ENCODE data around the gene SLC7A5.
A peak's percentile ranks its signal among the peaks of the same experiment; 100 is the strongest.
"Not testable (repeated sequence)": the region's sequence is repeated elsewhere in the genome, so short reads cannot be mapped to it uniquely, and the experiment has no call there.

SLC7A5 gene

DNA sequence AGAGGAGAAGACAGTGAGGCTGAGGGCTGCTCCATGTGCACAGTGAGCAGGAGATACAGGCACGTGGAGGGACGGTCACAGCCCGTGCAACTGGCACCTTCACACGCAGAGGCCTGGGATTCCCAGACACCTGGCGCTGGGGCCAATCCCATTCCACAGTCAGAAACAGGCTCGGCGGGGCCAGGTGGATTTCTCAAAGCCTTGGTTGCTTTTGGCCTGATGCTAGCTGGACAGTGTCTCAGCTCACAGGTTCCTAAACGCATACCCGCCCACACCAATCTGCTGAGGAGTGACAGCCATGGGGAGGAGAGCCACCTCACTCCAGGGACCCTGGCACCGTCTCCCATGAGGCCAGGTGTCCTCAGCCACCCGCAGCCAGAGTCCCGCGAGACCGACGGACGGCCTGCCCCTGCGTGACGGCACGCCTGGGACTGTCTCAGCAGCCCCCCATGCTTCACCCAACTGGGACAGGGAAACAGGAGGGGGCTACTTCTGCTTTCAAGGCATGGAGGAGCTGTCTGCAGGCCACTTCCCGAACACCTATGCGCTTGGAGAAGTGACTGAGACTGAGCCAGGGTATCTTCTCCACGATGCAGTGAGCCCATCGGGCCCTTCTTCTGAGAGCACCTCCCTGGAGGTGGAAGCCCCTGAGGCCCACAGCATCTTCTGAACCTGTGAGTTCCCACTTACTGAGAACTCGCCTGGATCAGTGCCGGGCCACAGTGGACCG is 6.5 kb downstream of the SLC7A5 start:
- FAIRE-seq; DNase-seq (ENCODE audit: insufficient read length, low spot score): not testable (repeated sequence)

DNA sequence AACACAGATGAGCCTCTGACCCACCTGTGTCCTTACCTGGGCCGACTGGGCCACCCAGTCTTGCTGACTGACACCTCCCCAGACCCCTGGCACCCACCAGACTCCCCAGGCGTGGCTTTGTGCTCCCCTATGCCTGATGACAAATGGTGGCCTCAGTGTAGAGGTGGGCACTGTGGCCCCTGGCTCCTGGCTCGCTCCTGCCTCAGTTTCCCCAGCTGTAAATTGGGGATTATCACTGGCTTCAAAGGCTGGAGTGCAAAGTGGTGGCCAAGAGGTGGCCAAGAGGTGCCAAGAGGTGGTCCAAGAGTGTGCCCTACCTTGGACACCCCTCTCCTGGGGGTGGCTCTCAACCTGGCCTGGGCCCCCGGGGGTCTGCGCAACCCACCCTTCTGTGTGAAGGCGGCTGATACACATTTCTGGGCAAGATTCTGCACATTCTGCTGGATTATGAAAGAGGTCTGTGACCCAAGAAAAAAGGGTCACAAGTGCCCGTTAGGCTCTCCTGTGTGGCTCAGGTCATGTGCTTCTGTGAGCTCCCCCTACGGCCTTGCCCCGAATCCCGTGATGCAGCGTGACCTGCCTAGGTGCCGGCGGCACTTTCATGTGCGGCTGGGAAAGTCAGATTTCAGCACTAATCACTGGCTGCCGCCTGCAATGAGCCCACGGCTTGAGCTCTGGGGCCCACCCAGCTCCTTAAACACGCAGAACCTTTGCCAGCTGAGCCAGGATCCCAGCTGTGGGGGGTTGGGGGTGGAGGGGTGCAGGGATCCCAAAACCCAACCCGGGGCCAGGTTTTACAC is 7.8 kb downstream of the SLC7A5 start:
- not testable (repeated sequence) for DNase-seq (ENCODE audit: insufficient read length, low spot score); FAIRE-seq

DNA sequence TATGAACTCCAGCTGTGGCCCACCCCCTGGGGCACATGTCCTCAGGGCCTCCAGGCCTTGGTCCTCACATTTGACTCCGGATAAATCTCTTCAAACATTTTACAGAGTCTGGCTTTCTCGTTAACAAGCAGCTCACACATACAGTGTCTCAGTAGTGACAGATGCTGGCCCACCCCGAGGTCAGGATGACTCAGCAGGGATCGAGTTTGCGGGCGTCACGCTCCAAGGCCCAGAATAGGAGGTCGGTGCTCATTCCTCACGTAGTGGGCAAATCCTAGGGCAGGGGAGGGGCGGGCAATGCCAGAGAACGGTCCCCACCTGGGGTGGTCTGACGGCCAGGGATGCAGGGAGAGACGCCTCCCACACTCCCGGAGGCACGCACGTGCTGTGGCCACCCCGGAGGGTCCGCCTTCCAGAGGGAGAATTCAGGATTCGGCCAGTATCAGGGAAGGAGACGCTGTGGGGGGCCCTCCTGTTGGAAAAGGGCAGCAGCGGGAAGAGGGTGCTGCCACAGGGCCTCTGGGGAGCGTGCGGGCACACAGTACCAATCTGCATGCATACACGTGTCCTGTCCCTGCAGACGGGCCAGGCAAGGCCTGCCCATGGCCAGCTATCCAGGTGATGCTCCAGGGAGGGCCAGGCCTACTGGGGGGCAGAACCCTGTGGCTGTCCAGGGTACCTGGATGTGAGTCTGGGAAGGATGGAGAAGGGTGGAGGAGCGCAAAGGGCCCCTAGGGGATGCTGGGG is 8.6 kb downstream of the SLC7A5 start:
- FAIRE-seq, result peak; percentile 26
- DNase-seq (ENCODE audit: insufficient read length, low spot score), result peak; percentile 56

DNA sequence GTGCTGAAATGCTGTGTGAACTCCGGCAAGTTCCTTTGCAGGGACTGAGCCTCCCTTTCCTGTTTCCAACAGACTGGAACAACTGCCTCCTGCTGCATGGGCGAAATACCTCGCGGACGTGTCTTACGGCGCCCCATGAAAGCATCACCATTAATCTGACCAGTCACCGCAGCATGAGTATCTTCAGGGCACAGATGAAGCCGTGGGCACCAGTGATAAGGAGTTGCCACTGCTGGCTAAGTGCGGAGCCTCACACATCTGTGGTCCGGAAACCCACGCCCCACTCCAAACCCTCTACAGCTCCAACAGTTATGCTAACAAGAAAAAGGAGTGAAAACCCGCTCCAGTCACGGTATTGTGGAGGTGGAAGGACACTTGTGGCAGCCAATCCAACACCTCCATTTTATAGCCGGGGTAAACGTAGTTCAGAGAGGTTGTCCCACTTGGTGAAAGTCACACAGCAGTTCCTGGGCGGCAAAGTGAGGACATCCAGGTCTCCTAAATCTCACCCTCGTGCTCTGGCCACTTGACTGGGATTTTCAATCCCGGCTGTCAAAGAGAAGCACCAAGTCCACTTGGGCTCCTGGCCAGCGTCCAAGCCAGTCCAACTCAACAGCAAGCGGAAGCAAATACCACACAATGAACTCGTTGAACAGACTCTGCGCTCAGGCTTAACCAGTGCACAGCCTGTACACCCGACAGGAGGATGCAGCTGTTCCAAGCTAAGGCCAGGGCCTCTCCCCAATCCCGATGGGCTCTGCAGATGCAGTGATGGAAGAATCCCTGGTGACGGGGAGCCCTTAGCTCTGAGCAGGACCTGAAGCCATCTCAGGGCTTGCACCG is 10.9 kb downstream of the SLC7A5 start:
- not testable (repeated sequence) for DNase-seq (ENCODE audit: insufficient read length, low spot score)
- FAIRE-seq, result peak; percentile 26

DNA sequence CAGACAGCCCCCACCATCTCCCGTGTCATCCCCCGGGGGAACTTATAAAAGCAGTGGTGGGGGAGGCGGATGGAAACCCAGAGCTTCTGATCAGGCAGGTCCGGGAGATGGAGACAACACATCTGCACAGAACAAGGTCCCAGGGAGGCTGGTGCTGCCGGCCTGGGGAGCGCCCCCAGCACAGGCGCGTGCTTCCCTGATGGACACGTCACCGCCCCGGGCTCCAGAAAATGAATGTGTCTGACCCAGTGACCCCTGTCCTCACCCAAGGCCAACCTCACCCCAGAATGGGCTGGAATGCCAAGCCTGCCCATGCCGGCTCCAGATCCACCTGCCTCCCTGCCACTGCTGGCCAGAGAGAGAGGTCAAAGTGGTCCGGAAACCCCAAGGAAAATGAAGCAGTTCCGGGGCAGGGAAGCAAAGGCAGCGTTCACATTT is 12.5 kb downstream of the SLC7A5 start:
- DNase-seq (ENCODE audit: insufficient read length, low spot score) (no peak), FAIRE-seq (no peak)

DNA sequence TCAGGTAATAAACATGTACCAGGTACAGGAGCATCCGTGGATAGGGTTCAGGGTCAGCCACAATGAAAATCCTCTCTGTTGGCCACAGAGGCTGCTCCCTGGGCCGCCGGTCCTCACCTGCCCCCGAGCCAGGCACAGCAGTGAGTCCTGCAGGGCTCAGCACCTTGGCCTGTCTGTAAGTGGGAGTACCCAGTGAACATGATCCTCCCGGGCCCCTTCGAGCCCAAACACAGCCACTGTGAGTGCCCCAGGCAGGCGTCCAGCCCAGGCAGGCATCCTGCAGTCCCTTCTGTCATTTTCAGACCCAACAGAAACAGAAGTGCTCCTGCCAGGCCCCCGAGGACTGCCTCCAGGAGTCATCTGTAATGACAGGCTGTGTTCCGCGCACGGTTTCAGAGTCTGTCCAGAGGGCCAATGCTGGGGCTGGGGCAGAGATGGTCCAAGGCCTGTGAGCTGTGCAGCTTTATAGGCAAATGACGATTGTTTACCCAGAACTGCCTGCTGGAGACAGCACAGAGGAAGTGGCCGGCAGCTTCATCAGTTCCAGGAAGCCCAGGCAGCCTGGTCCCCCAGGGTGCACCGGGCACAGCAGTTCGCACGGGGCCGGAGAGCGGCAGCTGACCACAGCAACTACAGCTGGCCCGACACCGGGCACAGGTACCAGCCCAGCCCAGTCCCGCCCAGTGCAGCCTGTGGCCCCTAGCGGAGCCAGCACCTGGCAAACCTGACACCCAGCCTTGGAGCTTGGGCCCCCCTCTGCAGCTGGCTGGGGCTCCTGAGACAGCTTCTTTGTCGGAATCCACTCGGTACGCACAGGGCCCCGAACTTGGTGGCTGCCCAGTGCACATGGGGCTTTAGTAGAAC is 13.2 kb downstream of the SLC7A5 start:
- FAIRE-seq (no peak), DNase-seq (ENCODE audit: insufficient read length, low spot score) (no peak)

DNA sequence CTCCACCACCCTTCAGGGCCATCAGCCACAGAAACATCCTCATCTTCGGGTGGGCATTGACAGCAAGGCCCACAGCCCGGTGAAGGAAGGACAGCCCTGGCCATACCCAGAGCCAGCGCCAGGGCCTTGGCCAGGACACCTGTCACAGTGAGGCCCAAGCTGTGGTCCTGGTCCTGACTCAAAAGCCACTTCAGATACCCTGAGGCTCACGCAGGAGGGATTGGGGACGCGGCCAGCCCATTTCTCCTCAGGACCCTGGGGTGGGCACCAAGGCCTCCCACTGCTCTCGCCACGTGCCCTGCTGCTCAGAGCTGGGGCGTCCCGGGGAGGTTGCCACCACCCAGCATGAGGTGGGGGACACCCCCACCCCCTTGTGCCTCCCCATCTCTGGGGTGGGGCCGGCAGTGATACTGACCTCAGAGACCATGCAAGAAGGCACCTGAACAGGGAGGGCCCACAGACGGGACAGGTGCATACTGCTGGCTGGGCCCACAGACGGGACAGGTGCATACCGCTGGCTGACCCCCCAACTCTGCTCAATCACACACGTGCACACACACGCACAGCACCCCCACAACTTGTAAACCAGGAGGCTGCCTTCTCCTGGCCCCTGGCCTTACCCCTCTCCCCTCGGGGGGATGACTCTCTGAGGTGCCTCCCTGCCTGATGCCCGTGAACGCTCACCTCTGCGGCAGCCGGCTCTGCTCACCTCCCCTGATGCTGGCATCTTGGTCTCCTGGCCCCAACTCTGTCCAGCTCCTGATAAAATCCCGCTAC is 14.2 kb downstream of the SLC7A5 start:
- FAIRE-seq, result no peak
- DNase-seq (ENCODE audit: insufficient read length, low spot score), result no peak

DNA sequence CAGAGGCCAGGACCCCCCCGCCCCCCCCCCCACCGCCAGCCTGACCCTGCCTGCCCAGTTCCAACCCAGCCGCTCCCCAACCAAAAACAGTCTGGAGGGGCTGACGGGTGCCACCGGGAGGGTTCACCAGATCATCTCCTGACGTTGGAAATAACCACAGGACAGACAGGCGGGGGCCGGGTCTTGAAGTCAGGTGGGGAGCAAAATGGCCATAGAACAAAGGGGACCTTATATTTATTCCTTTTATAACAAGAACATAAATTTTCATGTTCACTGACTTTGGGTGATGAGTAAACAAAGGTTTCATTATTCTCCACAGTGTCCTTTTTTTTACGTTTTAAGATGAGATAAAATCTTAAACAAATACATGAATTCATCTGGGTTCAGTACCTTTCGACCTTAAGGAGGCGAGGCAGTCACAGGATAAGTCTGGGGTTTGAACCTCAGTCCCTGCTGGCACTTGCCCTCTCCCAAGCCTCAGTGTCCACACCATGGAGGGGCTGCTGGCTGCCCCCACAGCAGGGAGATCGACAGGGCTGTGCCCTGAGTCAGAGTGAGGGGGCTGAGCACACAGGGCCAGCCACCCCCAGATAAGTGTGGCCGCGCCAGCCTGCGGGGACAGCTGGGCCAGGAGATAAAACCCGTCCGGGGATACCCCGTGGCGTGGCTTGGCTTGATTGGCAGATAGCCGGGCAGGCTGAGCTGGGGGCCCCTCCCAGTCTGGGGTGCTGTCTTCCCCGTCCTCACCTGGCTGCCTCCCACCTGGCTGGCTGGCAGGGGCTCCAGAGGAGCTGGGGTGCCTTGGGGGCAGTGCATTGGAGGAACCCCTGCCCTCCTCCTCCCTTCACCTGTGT is 15.0 kb downstream of the SLC7A5 start:
- DNase-seq (ENCODE audit: insufficient read length, low spot score) (no peak), FAIRE-seq (no peak)

DNA sequence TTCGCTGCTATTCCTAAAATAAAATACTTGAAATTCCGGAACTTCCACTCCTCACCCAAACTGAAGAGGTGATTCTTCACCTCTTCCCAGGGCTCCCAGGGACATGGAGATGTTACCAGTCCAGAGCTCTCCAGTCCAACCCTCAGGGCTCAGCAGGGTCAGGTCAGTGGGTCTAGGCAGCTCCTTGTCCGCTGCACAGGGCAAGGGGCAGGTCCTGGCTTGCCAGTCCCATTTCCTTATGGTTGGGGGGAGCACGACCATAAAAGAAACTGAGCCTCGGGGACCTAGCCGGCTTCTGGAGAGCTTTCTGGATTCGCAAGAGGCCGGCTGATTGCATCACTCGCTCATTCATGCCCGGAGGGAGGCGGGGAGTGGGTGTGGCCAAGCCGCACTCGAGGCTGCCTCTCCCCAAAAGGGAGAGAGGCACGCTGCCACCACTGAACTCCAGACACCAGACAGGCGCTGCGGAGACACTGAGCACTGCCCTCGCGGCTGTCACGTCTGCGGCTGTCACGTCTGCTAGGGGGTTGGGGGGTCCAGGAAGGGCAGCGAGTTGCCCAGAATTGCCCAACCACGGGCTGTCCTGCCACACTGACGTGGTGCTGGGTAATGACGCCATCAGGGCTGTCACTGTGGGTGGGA is 15.8 kb downstream of the SLC7A5 start:
- DNase-seq (ENCODE audit: insufficient read length, low spot score) (peak; percentile 91), FAIRE-seq (peak; percentile 91)

DNA sequence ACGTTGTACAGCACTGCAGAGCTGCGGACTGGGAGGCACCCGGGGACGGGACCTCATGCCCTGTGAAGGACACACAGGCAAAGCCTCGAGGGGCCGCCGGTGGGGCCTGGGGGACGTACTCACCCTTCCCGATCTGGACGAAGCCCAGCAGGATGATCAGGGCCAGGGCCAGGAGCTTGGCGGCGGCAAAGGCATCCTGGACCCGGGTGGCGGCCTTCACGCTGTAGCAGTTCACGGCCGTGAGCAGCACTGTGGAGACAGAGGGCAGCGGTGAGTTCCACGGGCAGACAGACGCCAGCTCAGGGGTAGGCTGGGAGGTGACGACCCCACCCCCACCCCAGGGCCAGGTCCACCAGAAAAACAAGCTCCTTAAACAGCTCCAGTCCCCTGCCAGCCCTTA is 17.7 kb downstream of the SLC7A5 start:
- FAIRE-seq (no peak), DNase-seq (ENCODE audit: insufficient read length, low spot score) (no peak)

DNA sequence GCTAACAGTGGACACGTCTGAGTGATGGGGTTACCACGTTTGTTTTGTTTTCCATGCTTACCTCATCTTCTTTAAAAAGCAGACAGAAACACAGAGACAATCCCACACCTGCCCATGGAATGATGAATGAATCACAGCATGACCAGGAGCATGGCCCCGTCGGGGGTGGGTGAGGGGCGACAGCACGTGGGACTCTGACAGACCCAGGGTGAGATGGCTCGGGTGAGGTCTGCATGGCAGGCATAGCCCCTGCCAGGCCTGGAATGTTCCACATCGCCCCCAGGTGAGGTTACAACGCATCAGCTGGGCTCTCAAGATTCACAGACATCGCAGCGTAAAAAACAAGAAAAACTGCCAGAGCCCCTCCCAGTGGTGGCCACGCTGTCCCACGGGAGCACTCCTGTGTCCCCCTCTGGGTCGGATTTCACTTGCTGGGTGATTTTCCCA is 18.1 kb downstream of the SLC7A5 start:
- FAIRE-seq (no peak), DNase-seq (ENCODE audit: insufficient read length, low spot score) (no peak)

DNA sequence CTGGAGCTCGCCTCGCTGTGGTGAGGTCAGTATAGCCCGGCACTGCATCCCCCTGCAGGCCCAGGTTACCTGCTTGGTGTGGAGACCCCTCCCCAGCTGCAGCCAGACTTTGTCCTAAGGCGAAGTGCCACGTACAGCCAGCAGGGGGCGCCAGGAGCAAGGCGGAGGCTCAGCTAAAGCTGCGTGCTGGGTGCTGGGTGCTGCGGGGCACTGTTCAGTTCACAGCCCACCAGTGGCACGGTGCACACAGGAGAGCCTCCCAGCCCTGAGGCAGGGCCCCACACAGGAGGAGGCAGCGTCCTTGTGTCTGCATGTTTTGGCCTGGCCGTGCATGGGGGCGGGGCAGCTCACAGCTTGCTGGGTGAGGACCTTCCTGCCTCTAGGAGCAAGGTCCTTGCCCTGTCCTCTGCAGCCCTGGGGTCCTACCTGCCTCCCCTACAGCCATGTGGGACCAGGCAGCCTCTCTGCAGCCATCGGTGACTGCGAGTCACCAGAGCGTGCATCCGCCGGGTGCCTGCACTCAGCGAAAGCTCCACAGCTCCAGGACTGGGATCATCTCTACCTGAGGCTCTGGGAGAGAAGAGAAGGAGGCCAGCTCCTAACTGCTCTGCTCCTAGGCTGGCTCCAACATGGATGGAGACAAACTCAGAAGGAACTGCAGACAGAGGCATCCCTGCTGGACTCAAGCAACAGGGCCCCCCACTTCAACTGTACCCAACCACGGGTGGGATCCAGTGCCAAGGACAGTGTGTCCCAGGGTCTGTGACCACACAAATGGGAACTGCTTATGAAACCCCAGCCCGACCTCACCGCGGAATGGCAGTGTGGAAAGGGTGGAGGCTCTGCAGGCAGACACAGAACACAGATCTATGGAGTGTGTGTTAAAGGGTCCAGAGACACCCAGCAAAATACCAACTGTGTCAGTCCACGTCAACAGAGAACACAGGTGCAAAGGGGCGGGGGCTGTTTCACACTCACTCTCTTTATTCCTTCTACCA is 19.0 kb downstream of the SLC7A5 start:
- peak; percentile 82 for DNase-seq (ENCODE audit: insufficient read length, low spot score)
- peak; percentile 71 for FAIRE-seq

DNA sequence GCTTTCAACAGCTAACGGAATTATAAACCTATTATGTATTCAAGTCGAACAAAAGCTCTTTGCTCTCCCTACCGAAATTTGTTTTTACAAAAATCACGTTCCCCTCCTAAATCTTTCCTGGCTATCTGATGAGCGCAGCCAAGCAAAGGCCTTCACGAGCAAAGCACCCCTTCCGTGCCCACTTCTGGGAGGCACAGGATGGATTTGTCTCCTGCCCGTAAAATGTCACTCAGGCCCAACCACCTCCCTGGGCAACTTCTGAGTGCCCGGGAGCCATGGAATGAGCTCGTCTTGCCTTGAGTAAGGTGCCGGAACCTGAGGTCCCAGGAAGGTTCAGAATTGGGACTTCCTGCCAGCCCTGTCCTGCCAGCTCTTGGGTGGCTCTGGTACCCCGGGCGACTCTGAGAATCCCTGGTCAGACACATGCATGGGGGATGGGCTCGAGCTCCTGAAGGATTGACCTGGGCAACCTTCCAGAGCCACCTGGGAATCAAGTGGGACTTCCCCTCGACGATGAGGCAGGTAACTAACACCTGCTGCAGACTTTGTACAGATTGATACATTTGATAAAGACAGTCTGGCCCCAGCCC is 19.8 kb downstream of the SLC7A5 start:
- FAIRE-seq (no peak), DNase-seq (ENCODE audit: insufficient read length, low spot score) (no peak)

DNA sequence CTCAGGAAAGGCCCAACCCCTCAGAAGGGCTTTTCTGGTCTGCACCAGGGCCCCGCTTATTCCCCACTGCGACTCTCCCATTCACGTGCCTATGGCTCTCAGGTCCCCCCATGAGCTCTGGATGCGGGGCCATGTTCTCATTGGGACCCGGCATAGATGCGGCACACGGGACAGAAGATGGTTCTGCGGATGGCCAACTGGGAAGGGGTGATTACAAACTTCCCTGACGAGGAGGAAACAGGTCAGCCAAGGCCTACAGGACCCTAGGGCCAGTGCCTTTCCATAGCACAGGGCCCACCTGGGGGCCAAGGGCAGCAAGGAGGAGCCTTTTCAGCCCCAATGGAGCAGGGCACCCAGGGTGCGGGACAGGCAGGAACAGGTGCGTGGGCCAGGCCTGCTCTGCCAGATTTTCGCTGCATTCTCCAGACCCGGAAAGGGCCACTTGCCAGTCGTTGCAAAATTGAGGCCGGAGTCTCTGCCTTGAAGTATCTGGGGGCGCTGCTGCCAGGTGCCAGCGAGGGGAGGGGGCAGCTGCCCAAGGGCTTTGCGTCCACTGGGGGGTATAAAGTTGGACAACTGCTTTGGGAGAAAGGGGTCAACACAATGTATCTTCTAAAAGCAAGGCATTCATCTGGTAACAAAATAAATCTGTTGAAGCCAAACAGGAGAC is 20.5 kb downstream of the SLC7A5 start:
- DNase-seq (ENCODE audit: insufficient read length, low spot score) (no peak), FAIRE-seq (no peak)
